Dermis microvascular lymphatic vessel endothelial cell (primary cell): ENCODE measurements around the gene INO80. TPM values are rescaled to one million over a fixed set of nuclear protein-coding genes. Genes with fewer than 3 reads are reported as not detected.
A peak's percentile ranks its signal among the peaks of the same experiment; 100 is the strongest.

Source experiments
- DNase-seq, 2 donors: peaks; one replicate each; pipeline versions ENCODE4 v3.0.0 to v3.0.0-alpha.2; 2010; ENCODE audit warnings: low read depth in 2 of 2
- total RNA-seq: library from RNA; depleted of rRNA; stranded (reverse); fragments of >200 nt; gene quantifications from 2 replicates; pipeline ENCODE4 v1.2.1, GENCODE V29; 2014

Gene INO80
- total RNA-seq, 1 donor from 2014 or later = 16.8 TPM

- no peak for DNase-seq
Observed at GRCh38 chr15:40949756-40950207, 166.3 kb downstream of the INO80 start.

GRCh38 chr15:40948706-40949473 is 167.2 kb downstream of the INO80 start:
- no peak for DNase-seq

GRCh38 chr15:40944510-40945296 is 171.4 kb downstream of the INO80 start:
- no peak for DNase-seq

- DNase-seq = no peak
Observed at GRCh38 chr15:40943764-40944365, 172.2 kb downstream of the INO80 start.

- DNase-seq = no peak
Observed at GRCh38 chr15:40942878-40943277, 173.2 kb downstream of the INO80 start.

GRCh38 chr15:40942337-40942854 is 173.7 kb downstream of the INO80 start:
- DNase-seq = no peak

- DNase-seq = peak; percentile 88 to 95
Observed at GRCh38 chr15:40941528-40942336, 174.3 kb downstream of the INO80 start.

GRCh38 chr15:40941068-40941527 is 175.0 kb downstream of the INO80 start:
- no peak for DNase-seq

GRCh38 chr15:40940296-40940801 is 175.7 kb downstream of the INO80 start:
- DNase-seq = peak; percentile 92 to 96

- no peak for DNase-seq
Observed at GRCh38 chr15:40938536-40938870, 177.6 kb downstream of the INO80 start.

- peak in 1 of 2 donors; percentile 54 for DNase-seq
Observed at GRCh38 chr15:40937762-40938535, 178.1 kb downstream of the INO80 start.

- DNase-seq = peak in 1 of 2 donors; percentile 46
Observed at GRCh38 chr15:40936709-40937666, 179.1 kb downstream of the INO80 start.

GRCh38 chr15:40936234-40936708 is 179.8 kb downstream of the INO80 start:
- DNase-seq = no peak

GRCh38 chr15:40934457-40934856 is 181.6 kb downstream of the INO80 start:
- DNase-seq = no peak

- DNase-seq = no peak
Observed at GRCh38 chr15:40933517-40933902, 182.6 kb downstream of the INO80 start.

- DNase-seq = no peak
Observed at GRCh38 chr15:40932649-40933516, 183.2 kb downstream of the INO80 start.

- no peak for DNase-seq
Observed at GRCh38 chr15:40932156-40932555, 183.9 kb downstream of the INO80 start.
